ENCODE measurements around the gene ASB2. TPM values are rescaled to one million over a fixed set of nuclear protein-coding genes. Genes with fewer than 3 reads are reported as not detected.

Gene ASB2
- total and polyA plus RNA-seq, 2 of the 13 experiments (the other 11 are each of a cell fraction or from before 2014, with no cell fraction given): 0.82 to 4.1 TPM

DNA sequence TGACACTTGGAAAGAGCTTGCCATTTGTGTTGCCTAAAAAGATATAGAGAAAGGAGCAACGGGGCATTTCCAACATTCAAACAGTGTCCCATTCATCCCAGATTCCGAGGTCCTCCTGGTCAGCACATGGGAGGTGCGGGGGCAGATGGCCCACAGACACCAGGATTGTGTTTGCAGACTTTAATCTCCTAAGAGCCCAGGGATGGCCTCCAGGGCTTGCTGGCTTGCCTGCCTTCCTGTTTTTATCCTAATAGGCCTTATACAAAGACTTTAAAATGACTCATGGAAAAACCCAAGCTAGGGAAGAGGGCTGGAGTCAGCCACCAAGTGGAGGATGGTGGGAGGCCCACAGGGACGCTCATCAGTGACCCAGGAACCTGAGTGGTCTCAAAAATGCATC is 70.7 kb downstream of the ASB2 start:
- Histone ChIP-seq H3K4me2 (ENCODE audit: low read depth, low read length) (peak overlapping the region; percentile 25), H2AFZ (ENCODE audit: low read length) (no peak overlapping the region), H3K27me3 (ENCODE audit: control insufficient read depth in 1 of 2, insufficient read depth in 2 of 2, low read length in 2 of 2) (no peaks in the 10 kb centered on the region), H3K9me3 (ENCODE audit: low read length) (no peaks in the 10 kb centered on the region), H4K20me1 (ENCODE audit: insufficient read depth, low read length) (no peaks in the 10 kb centered on the region), H3K36me3 (replicated peaks in 1 of 2; ENCODE audit: control insufficient read depth in 1 of 2, insufficient read depth in 2 of 2, low read length in 2 of 2) (no peaks in the 10 kb centered on the region), H3K4me3 (replicated peaks in 1 of 3; ENCODE audit: insufficient read depth in 1 of 3, low read depth in 2 of 3, low read length in 3 of 3) (no peak overlapping the region), H3K27ac (ENCODE audit: extremely low read length, insufficient read depth, low read length) (peak overlapping the region; percentile 81), H3K79me2 (ENCODE audit: insufficient read depth, low read length) (no peaks in the 10 kb centered on the region), H3K9ac (ENCODE audit: insufficient read depth, low read depth, low read length) (peak overlapping the region; percentile 44; the same call in 1 of the 2 replicates), H3K4me1 (ENCODE audit: insufficient read depth, low read length) (peaks cover 98% of the 10 kb centered on the region)
- no peak for FAIRE-seq
- no TSS peak for BruUV-seq (replicated peaks)
- DNase-seq (ENCODE audit: low spot score): peak; percentile 92
- intact Hi-C loops (cut with micrococcal nuclease; ENCODE audit: unreplicated experiment): loop anchor here (5.0 kb wide), 1 partner anchor 798 kb away; no protein-coding TSS in a partner anchor
- 10% methylated on average over 4 of the region's 4 CpGs for WGBS (ENCODE audit: low lambda C conversion rate)
- POLR2A ChIA-PET: no interaction called here
- in situ Hi-C loops (cut with HindIII; ENCODE audit: extremely low pct_ligation_motif_present, low pct_unique_long_range_greater_than_20kb): loop anchor here (5.0 kb wide), 1 partner anchor 248 kb away; no protein-coding TSS in a partner anchor
- CTCF ChIA-PET (ENCODE audit: low intra/inter-chr PET ratio, low total read pairs): interaction anchor here (2.7 kb wide), 1 partner anchor 250 kb away, joined by 17 read pairs; no protein-coding TSS in a partner anchor
- peak; percentile 64 for ATAC-seq
- TF ChIP-seq GABPB1 (CRISPR knock-in tag; IDR thresholded peaks at IDR 0.05): no peak
- TF ChIP-seq ZNF317 (CRISPR knock-in tag; IDR thresholded peaks at IDR 0.05): peak; percentile 62; the same call in 1 of the 2 replicates
- TF ChIP-seq, protein P1, sequence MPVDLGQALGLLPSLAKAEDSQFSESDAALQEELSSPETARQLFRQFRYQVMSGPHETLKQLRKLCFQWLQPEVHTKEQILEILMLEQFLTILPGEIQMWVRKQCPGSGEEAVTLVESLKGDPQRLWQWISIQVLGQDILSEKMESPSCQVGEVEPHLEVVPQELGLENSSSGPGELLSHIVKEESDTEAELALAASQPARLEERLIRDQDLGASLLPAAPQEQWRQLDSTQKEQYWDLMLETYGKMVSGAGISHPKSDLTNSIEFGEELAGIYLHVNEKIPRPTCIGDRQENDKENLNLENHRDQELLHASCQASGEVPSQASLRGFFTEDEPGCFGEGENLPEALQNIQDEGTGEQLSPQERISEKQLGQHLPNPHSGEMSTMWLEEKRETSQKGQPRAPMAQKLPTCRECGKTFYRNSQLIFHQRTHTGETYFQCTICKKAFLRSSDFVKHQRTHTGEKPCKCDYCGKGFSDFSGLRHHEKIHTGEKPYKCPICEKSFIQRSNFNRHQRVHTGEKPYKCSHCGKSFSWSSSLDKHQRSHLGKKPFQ (CRISPR knock-in tag; IDR thresholded peaks at IDR 0.05; ENCODE audit: insufficient replicate concordance): peak; percentile 19
- no peak for TF ChIP-seq TMF1 (CRISPR knock-in tag; IDR thresholded peaks at IDR 0.05; ENCODE audit: low read depth)
- no peak for TF ChIP-seq ZBTB8A (CRISPR knock-in tag; IDR thresholded peaks at IDR 0.05; ENCODE audit: borderline replicate concordance, low read depth)
- TF ChIP-seq GATAD2A (CRISPR knock-in tag; IDR thresholded peaks at IDR 0.05): peak; percentile 68
- TF ChIP-seq NFKB2 (CRISPR knock-in tag; IDR thresholded peaks at IDR 0.05; ENCODE audit: borderline replicate concordance): peak; percentile 42; the same call in 1 of the 2 replicates
- TF ChIP-seq, protein P2, sequence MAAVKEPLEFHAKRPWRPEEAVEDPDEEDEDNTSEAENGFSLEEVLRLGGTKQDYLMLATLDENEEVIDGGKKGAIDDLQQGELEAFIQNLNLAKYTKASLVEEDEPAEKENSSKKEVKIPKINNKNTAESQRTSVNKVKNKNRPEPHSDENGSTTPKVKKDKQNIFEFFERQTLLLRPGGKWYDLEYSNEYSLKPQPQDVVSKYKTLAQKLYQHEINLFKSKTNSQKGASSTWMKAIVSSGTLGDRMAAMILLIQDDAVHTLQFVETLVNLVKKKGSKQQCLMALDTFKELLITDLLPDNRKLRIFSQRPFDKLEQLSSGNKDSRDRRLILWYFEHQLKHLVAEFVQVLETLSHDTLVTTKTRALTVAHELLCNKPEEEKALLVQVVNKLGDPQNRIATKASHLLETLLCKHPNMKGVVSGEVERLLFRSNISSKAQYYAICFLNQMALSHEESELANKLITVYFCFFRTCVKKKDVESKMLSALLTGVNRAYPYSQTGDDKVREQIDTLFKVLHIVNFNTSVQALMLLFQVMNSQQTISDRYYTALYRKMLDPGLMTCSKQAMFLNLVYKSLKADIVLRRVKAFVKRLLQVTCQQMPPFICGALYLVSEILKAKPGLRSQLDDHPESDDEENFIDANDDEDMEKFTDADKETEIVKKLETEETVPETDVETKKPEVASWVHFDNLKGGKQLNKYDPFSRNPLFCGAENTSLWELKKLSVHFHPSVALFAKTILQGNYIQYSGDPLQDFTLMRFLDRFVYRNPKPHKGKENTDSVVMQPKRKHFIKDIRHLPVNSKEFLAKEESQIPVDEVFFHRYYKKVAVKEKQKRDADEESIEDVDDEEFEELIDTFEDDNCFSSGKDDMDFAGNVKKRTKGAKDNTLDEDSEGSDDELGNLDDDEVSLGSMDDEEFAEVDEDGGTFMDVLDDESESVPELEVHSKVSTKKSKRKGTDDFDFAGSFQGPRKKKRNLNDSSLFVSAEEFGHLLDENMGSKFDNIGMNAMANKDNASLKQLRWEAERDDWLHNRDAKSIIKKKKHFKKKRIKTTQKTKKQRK (IDR thresholded peaks at IDR 0.05; ENCODE audit: low read length): no peak
- peak; percentile 49; the same call in 1 of the 2 replicates for TF ChIP-seq ZSCAN9 (CRISPR knock-in tag; IDR thresholded peaks at IDR 0.05; ENCODE audit: borderline replicate concordance)
- TF ChIP-seq ARID5B (CRISPR knock-in tag; IDR thresholded peaks at IDR 0.05): peak; percentile 75
- peak; percentile 37; the same call in 1 of the 2 replicates for TF ChIP-seq CREM (IDR thresholded peaks at IDR 0.05)
- TF ChIP-seq CREM (CRISPR knock-in tag; IDR thresholded peaks at IDR 0.05): no peak
- TF ChIP-seq HOXA3 (CRISPR knock-in tag; IDR thresholded peaks at IDR 0.05): 0 out of 2 replicates have a peak, but pooled peaks have one; percentile 17
